Bone marrow (tissue), 2 donors: ENCODE measurements around the gene BCL11A.

Experiments
- DNase-seq, 2 donors: peaks; one replicate each; lab custom pipeline; 2025; lab: John Stamatoyannopoulos, UW

Gene BCL11A

GRCh38 chr2:60559880-60560279, 6.4 kb upstream of the BCL11A start:
- no peak for DNase-seq

- no peak for DNase-seq
These were observed 5.1 kb upstream of the BCL11A start for GRCh38 chr2:60558536-60558935.

- no peak for DNase-seq
These were observed 4.0 kb upstream of the BCL11A start for GRCh38 chr2:60557486-60557864.

GRCh38 chr2:60556576-60557485, 3.4 kb upstream of the BCL11A start:
- peak in 1 of 2 donors; percentile 65 for DNase-seq

GRCh38 chr2:60556175-60556574, 2.7 kb upstream of the BCL11A start:
- no peak for DNase-seq

GRCh38 chr2:60555783-60556139, 2.3 kb upstream of the BCL11A start:
- DNase-seq: no peak

GRCh38 chr2:60555066-60555782, 1.8 kb upstream of the BCL11A start:
- peak; percentile 70 to 80 for DNase-seq

GRCh38 chr2:60554646-60555065, 1.2 kb upstream of the BCL11A start:
- DNase-seq: no peak

- peak in 1 of 2 donors; percentile 44 for DNase-seq
These were observed 706 bp upstream of the BCL11A start for GRCh38 chr2:60554074-60554645.

- no peak for DNase-seq
These were observed 481 bp downstream of the BCL11A start for GRCh38 chr2:60552851-60553494.

- no peak for DNase-seq
These were observed 1.2 kb downstream of the BCL11A start for GRCh38 chr2:60552078-60552850.

GRCh38 chr2:60551240-60552077, 2.0 kb downstream of the BCL11A start:
- no peak for DNase-seq

GRCh38 chr2:60550984-60551239, 2.5 kb downstream of the BCL11A start:
- DNase-seq: no peak

- peak; percentile 85 to 94 for DNase-seq
These were observed 3.1 kb downstream of the BCL11A start for GRCh38 chr2:60550178-60550983.

- DNase-seq: no peak
These were observed 3.6 kb downstream of the BCL11A start for GRCh38 chr2:60549928-60550177.

- DNase-seq: no peak
These were observed 4.1 kb downstream of the BCL11A start for GRCh38 chr2:60549238-60549927.

GRCh38 chr2:60548845-60549237, 4.6 kb downstream of the BCL11A start:
- no peak for DNase-seq

GRCh38 chr2:60548311-60548710, 5.1 kb downstream of the BCL11A start:
- no peak for DNase-seq

GRCh38 chr2:60547841-60548240, 5.6 kb downstream of the BCL11A start:
- no peak for DNase-seq
